Activated CD4-positive, alpha-beta memory T cell treated with anti-CD3 and anti-CD28 coated beads for 36 hours (primary cell): ENCODE data around the gene SH2D1B. TPM values are rescaled to one million over a fixed set of nuclear protein-coding genes. Genes with fewer than 3 reads are reported as not detected.
"Not testable (repeated sequence)": the region's sequence is repeated elsewhere in the genome, so short reads cannot be mapped to it uniquely, and the experiment has no call there.

Experiments used
- CTCF ChIA-PET: fragments of 350-600 bp; sonication (Branson Sonifier 250); formaldehyde crosslinking; loops from one replicate; lab custom pipeline; 2021; ENCODE audit warnings: antibody characterized with exemption, inconsistent platforms; lab: Charles Lee
- POLR2A ChIA-PET: fragments of 350-600 bp; sonication (Branson Sonifier 250); formaldehyde crosslinking; loops from one replicate; lab custom pipeline; 2021; ENCODE audit warnings: antibody characterized with exemption; lab: Charles Lee
- DNase-seq: peaks from one replicate; pipeline ENCODE4 v3.0.0-alpha.2; 2020
- H3K27ac Mint-ChIP-seq: one replicate; pipeline ENCODE4 v1.8.0; 2021; ENCODE audit warnings: mixed read lengths
- H3K27me3 Mint-ChIP-seq: one replicate; pipeline ENCODE4 v1.8.0; 2021; ENCODE audit warnings: mixed read lengths
- H3K36me3 Mint-ChIP-seq: one replicate; pipeline ENCODE4 v1.8.0; 2021; ENCODE audit warnings: mixed read lengths
- H3K4me1 Mint-ChIP-seq: one replicate; pipeline ENCODE4 v1.8.0; 2021; ENCODE audit warnings: low read depth, mixed read lengths
- H3K4me3 Mint-ChIP-seq: one replicate; pipeline ENCODE4 v1.8.0; 2021; ENCODE audit warnings: mild to moderate bottlenecking, mixed read lengths
- H3K9me3 Mint-ChIP-seq: one replicate; pipeline ENCODE4 v1.8.0; 2021; ENCODE audit warnings: mixed read lengths
- intact Hi-C: fragments of 100-400 bp; cut with micrococcal nuclease; formaldehyde crosslinking; loops from one replicate; pipeline ENCODE4 v1.15.1; 2023
- total RNA-seq, 2 experiments: library from RNA; stranded (reverse); gene quantifications; one replicate each; pipeline ENCODE4 v1.2.3, GENCODE V29; 2021

SH2D1B gene
- total RNA-seq, 2 experiments from 2014 or later: not detected

DNA sequence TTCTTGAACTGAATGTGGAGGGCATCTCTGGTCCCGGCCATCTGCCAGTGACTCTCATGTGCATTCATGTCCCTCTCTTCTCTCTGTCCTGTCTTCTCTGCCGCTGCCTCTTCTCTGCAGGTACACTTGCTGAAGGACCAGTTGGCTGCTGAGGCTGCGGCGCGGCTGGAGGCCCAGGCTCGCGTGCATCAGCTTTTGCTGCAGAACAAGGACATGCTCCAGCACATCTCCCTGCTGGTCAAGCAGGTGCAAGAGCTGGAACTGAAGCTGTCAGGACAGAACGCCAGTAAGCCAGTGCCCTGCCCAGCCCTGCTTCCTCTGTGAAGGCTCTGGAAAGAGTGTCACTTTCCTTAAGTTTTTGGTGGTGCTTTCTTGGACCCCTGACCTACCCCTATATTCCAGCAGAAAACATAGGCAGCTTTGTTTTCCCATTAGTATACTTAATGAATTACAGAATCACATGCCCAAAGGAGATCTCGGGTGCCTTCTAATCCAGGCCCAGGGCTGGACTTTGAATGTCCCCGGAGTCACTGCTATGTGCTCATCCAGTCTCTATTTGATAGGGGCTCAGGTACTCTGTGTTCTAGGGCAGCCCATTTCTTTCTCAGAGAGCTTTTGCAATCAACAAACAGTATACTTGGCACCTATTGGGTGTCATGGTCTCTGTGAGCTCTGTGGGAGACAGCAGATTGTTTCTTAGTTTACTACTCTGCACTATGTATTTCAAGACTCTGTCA is 46.5 kb downstream of the SH2D1B start:
- H3K36me3 Mint-ChIP-seq: no peaks in the 10 kb centered on the region
- CTCF ChIA-PET: interaction anchor here (1.0 kb wide), 1 partner anchor 309 kb away, joined by 4 read pairs; no protein-coding TSS in a partner anchor
- H3K4me1 Mint-ChIP-seq: no peaks in the 10 kb centered on the region
- no peaks in the 10 kb centered on the region for H3K9me3 Mint-ChIP-seq
- H3K27ac Mint-ChIP-seq: no peak overlapping the region
- POLR2A ChIA-PET: no interaction called here
- H3K27me3 Mint-ChIP-seq: no peaks in the 10 kb centered on the region
- intact Hi-C loops: no loop called here
- DNase-seq: no peak
- no peak overlapping the region for H3K4me3 Mint-ChIP-seq

DNA sequence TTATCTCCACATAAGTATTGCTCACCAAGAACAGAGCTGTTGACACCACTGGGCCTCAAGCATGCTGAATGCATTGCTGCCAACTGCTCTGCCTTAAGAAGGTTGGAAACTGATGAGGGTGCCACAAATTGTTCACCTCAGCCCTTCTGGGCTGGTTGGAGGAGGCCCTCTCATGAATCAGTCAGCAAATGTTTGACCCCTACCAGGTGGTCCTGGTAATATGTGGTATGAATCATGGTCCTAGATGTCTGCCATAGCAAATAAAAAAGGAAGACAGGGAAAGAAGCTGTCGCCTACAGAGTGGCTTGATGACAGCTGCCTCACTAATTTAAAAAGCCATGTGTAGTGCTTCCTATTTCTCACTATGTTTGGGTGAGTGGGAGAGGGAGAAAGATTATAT is 47.4 kb downstream of the SH2D1B start:
- Mint-ChIP-seq H3K27ac (no peak overlapping the region), H3K9me3 (no peaks in the 10 kb centered on the region), H3K4me3 (no peak overlapping the region), H3K27me3 (no peaks in the 10 kb centered on the region), H3K4me1 (no peaks in the 10 kb centered on the region), H3K36me3 (no peaks in the 10 kb centered on the region)
- ChIA-PET POLR2A (no interaction called here), CTCF (no interaction called here)
- DNase-seq: no peak
- intact Hi-C loops: no loop called here

DNA sequence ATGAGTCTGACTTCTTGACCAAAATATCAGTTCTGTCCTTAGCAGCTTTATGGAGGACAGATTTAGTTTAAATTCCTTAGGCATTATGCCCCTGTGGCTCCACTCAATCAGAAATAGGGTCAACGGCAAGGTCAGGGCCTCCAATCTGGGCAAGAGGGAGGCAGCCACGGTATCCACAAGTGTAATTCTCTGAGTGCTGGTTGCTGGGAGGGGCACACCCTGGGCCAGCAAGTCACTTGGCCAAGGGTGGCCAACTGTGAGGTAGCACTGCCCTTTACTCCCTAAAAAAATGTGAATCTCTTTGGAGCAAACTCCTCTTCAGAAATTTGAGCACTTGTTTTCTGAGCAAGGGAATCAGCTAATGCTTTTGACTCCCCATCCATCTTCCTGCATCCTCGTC is 48.1 kb downstream of the SH2D1B start:
- DNase-seq: no peak
- Mint-ChIP-seq H3K36me3 (no peaks in the 10 kb centered on the region), H3K27ac (no peak overlapping the region), H3K27me3 (no peaks in the 10 kb centered on the region), H3K4me3 (no peak overlapping the region), H3K4me1 (no peaks in the 10 kb centered on the region), H3K9me3 (no peaks in the 10 kb centered on the region)
- intact Hi-C loops: no loop called here
- CTCF ChIA-PET: no interaction called here
- POLR2A ChIA-PET: no interaction called here

DNA sequence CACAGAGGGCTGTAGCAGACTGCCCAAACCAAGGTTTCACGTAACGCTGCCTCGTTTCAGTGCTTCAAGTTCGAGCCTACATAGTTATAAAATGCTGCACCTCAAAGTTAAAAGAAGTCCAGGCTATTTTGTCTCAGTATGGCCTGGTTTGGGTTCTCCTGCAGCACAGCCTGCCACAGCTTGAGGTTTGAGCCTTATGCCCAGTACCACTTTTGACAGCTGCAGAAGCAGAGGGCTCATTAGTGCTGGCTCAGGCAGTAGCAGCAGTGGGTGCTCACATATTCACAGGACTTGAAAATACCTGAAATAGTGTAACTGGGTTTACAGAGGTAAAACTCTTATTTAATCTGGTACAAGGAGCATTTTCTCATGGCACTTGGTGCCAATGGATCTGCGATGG is 50.6 kb downstream of the SH2D1B start:
- H3K27me3 Mint-ChIP-seq: peaks cover 4% of the 10 kb centered on the region
- intact Hi-C loops: no loop called here
- ChIA-PET CTCF (no interaction called here), POLR2A (no interaction called here)
- no peaks in the 10 kb centered on the region for H3K9me3 Mint-ChIP-seq
- H3K4me3 Mint-ChIP-seq: no peak overlapping the region
- no peaks in the 10 kb centered on the region for H3K36me3 Mint-ChIP-seq
- H3K27ac Mint-ChIP-seq: no peak overlapping the region
- no peaks in the 10 kb centered on the region for H3K4me1 Mint-ChIP-seq
- no peak for DNase-seq

DNA sequence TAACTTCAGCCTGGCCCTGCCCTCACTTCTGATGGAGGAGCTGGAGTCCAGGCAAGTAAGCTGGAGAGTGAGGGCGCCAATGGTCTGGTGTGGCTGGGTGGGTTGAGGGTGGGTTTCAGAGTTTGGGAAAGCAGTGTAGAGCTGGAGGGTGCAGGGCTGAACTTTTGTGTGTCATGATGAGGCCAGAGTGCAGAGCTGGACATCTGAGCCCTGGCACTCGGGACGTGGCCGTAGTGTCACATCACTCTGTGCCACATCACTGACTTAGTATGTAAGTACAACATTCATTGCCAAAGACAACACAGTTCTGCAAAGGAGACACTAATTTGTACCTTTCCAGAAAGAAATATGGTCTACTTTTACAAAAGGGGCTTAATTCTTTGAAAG is 51.1 kb downstream of the SH2D1B start:
- H3K27ac Mint-ChIP-seq: no peak overlapping the region
- intact Hi-C loops: no loop called here
- H3K9me3 Mint-ChIP-seq: no peaks in the 10 kb centered on the region
- no peaks in the 10 kb centered on the region for H3K4me1 Mint-ChIP-seq
- no peak for DNase-seq
- peaks cover 4% of the 10 kb centered on the region for H3K27me3 Mint-ChIP-seq
- H3K4me3 Mint-ChIP-seq: no peak overlapping the region
- ChIA-PET CTCF (no interaction called here), POLR2A (no interaction called here)
- no peaks in the 10 kb centered on the region for H3K36me3 Mint-ChIP-seq

DNA sequence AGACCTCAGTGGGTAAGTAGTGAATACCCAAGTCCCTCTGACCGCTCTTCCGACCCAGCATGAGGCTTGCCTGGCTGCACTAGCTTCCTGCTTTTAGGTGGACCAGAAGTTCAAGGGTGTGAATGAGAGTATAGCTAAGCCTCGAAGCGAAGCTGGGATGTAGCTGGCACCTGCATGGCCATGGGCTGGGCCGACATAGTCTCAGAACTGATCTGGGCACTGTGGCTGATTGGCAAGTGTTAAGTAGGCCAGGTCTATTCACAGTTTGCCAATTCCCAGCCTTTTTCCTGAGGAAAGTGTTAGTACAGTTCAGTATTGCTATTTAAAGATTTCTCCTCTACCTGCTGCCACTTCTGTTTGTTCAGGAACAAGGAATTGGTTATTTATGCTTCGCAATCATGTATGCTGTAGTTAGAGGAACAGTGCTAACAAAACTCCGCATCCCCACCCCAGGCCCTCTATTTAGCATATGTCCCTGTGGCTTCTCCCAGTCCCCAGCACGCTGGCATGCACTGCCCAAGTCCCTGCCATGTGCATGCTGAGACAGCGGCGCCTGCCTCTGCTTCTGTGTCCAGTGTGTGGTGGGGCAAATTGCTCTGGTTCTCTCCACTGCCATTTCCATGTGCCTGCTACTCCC is 51.6 kb downstream of the SH2D1B start:
- ChIA-PET CTCF (no interaction called here), POLR2A (no interaction called here)
- Mint-ChIP-seq H3K4me3 (no peak overlapping the region), H3K36me3 (no peaks in the 10 kb centered on the region), H3K9me3 (no peaks in the 10 kb centered on the region), H3K27ac (no peak overlapping the region), H3K4me1 (no peaks in the 10 kb centered on the region), H3K27me3 (peaks cover 4% of the 10 kb centered on the region)
- intact Hi-C loops: no loop called here
- DNase-seq: no peak

DNA sequence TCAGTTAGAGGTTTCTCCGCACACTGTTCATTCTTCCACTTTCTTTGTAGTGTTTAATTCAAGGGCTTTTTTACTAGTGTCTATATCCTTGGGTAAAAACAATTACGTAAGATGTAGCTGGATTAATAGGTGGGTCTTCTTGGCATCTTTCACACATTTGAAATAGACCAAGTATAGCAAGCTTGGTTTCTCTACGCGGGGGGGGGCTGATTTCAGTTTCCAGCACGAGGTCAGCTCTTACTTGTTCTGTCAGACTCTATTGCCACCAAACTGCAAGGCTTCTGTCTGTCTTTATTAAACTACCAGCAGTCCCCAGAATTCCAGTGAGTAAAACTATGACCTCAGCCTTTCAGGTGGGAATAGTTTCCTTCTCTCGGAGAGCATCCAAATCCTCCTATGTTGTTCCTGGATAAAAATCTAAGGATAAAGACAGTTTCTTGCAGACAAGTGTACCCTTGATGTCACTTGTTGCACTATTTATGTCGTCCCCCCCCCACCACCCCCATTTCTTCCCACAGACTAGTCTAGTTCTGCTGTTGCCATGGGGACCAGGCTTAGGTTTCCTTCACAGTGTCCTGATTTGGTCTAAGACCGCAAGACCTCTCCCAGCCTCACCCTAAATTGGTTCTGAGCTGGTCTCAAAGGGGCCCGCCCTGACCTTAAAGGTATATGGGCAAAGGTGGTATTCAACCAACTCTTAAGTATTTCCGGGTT is 52.3 kb downstream of the SH2D1B start:
- Mint-ChIP-seq H3K27ac (no peak overlapping the region), H3K4me3 (no peak overlapping the region), H3K4me1 (no peaks in the 10 kb centered on the region), H3K9me3 (no peaks in the 10 kb centered on the region), H3K27me3 (peaks cover 4% of the 10 kb centered on the region), H3K36me3 (no peaks in the 10 kb centered on the region)
- ChIA-PET POLR2A (no interaction called here), CTCF (interaction anchor here (0.6 kb wide), 1 partner anchor 11 kb away, joined by 3 read pairs; no protein-coding TSS in a partner anchor)
- no peak for DNase-seq
- intact Hi-C loops: no loop called here

DNA sequence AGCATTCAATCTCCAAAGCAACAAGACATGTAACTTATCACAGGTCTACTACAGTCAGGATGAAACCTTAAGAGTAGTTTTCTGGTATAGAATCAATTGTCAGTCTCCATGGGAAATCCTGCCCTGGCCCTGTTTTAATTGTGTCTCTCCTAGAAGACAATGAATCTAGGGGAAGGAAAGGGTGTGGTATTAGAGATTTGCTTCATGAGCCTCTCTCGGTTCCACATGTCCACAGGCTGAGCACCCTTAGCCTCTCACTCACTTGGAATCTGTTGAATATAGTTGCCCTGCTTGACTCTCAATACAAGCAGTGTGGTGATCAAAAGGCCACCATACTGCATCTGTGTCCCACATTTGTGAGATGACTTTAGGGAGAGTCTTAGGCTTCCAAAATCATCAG is 53.0 kb downstream of the SH2D1B start:
- H3K36me3 Mint-ChIP-seq: no peaks in the 10 kb centered on the region
- ChIA-PET POLR2A (no interaction called here), CTCF (interaction anchor here (0.6 kb wide), 1 partner anchor 10 kb away, joined by 3 read pairs; no protein-coding TSS in a partner anchor)
- H3K4me1 Mint-ChIP-seq: no peaks in the 10 kb centered on the region
- DNase-seq: no peak
- intact Hi-C loops: no loop called here
- no peak overlapping the region for H3K27ac Mint-ChIP-seq
- peaks cover 4% of the 10 kb centered on the region for H3K27me3 Mint-ChIP-seq
- H3K4me3 Mint-ChIP-seq: no peak overlapping the region
- no peaks in the 10 kb centered on the region for H3K9me3 Mint-ChIP-seq

DNA sequence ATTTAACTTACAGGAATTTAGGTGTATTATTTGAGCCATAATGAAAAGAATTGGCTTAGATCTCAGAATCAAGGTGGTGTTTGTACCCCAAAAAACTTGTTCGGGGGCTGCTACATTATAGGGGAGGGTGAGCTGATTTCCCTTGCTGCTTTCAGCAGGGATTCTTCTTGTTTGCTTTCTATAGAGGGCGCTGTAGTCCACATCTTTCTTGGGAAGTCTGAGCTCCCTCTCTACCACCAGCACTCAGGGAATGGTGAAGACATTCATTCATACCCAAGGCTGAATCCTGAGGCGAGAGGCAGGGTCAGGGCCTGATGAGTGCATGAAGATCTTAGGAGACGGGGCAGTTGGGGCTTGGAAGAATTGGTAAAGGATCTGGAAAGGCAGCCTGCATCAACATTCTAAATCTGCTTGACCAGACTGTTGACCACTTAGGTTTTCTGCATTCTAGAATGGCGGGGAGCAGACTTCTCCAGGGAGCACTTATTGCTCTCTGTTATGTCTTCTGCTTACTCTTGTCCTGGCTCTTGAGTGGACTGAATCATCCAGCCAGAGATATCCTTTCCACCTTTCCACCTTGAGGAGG is 54.2 kb downstream of the SH2D1B start:
- Mint-ChIP-seq H3K27me3 (peaks cover 7% of the 10 kb centered on the region), H3K4me1 (no peaks in the 10 kb centered on the region), H3K9me3 (no peaks in the 10 kb centered on the region), H3K27ac (no peak overlapping the region), H3K4me3 (no peak overlapping the region), H3K36me3 (no peaks in the 10 kb centered on the region)
- intact Hi-C loops: loop anchor here (1.0 kb wide), 1 partner anchor 35 kb away; no protein-coding TSS in a partner anchor
- ChIA-PET POLR2A (no interaction called here), CTCF (interaction anchor here (0.6 to 1.0 kb wide), 3 partner anchors 34 to 301 kb away, joined by 3 to 4 read pairs (median 3); no protein-coding TSS in a partner anchor)
- DNase-seq: no peak

DNA sequence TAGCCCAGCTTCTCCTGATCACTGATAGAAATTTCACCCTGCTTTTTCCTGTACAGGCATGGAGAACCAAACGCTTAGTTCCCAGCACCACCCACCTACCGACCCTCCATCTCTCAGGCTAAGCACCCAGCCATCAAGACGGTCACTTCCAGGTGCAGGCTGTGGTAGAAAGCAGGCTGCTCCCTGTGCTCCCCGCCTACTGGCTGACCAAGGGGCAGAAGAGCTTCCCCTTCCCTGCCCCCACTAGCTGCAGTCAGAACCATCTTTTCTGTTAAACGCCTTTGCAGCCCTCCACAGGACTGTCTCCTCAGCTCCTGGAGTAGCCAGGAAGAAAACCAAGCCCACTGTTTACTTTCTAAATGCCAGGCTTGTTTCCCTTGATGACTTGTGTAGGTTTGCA is 58.2 kb downstream of the SH2D1B start:
- no peak overlapping the region for H3K27ac Mint-ChIP-seq
- intact Hi-C loops: no loop called here
- H3K9me3 Mint-ChIP-seq: no peaks in the 10 kb centered on the region
- no peak overlapping the region for H3K4me3 Mint-ChIP-seq
- no peak for DNase-seq
- CTCF ChIA-PET: interaction anchor here (1.2 kb wide), 1 partner anchor 259 kb away, joined by 3 read pairs; no protein-coding TSS in a partner anchor
- POLR2A ChIA-PET: no interaction called here
- peaks cover 11% of the 10 kb centered on the region for H3K27me3 Mint-ChIP-seq
- H3K4me1 Mint-ChIP-seq: no peaks in the 10 kb centered on the region
- H3K36me3 Mint-ChIP-seq: no peaks in the 10 kb centered on the region

DNA sequence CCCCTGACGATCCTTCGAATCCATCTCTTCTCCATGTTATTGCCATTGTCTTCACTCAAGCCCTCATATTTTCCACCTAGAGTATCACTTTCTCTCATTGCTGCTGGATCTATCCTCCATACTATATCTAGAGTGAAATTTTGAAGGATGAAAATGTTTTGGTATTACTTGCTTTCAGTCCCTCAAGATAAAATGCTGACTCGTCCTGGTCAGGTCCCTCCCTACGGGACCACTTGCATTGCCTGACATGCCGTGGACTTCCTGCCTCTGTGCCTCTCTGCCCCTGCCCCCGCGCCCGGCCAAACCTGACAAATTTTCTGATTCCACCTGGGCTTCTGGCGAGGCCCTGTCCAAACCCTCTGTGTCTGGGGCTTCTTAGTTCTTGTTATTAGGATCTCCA is 58.9 kb downstream of the SH2D1B start:
- H3K9me3 Mint-ChIP-seq: no peaks in the 10 kb centered on the region
- POLR2A ChIA-PET: no interaction called here
- H3K27ac Mint-ChIP-seq: no peak overlapping the region
- no peak for DNase-seq
- no peaks in the 10 kb centered on the region for H3K4me1 Mint-ChIP-seq
- H3K27me3 Mint-ChIP-seq: peaks cover 11% of the 10 kb centered on the region
- H3K4me3 Mint-ChIP-seq: no peak overlapping the region
- intact Hi-C loops: no loop called here
- no peaks in the 10 kb centered on the region for H3K36me3 Mint-ChIP-seq
- CTCF ChIA-PET: interaction anchor here (1.2 kb wide), 1 partner anchor 260 kb away, joined by 3 read pairs; no protein-coding TSS in a partner anchor

DNA sequence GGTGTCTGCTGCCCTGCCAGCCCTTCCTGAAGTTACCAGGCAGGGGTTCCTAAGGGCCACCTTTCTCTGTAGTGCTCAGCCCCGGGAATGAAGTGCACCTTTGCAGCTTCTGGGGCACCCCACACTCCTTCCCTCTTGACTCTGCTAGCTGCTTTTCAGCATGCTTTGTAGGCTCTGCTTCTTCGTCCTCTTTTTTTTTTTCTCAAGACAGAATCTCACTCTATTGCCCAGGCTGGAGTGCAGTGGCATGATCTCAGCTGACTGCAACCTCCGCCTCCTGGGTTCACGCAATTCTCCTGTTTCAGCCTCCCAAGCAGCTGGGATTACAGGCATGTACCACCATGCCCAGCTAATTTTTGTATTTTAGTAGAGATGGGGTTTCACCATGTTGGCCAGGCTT is 60.1 kb downstream of the SH2D1B start:
- POLR2A ChIA-PET, H3K27ac Mint-ChIP-seq, CTCF ChIA-PET, intact Hi-C loops, H3K27me3 Mint-ChIP-seq, DNase-seq, H3K36me3 Mint-ChIP-seq, H3K4me1 Mint-ChIP-seq, H3K9me3 Mint-ChIP-seq, H3K4me3 Mint-ChIP-seq: not testable (repeated sequence)
